K562 (cell line): ENCODE data around the gene CD55. TPM values are rescaled to one million over a fixed set of nuclear protein-coding genes. Genes with fewer than 3 reads are reported as not detected.

ENCODE experiments used
- ARID1B ChIP-seq: fragments of 450-650 bp; IDR thresholded peaks from 2 replicates; pipeline ENCODE4 v1.6.1; 2016; ENCODE audit warnings: antibody characterized with exemption, mild to moderate bottlenecking, inconsistent platforms
- CBX2 ChIP-seq: fragments of 200-600 bp; sonication (generic); IDR thresholded peaks from one replicate; pipeline ENCODE4 v1.6.1; 2012; ENCODE audit warnings: mild to moderate bottlenecking, low read length, inconsistent platforms; ENCODE audit not compliant: insufficient read depth, poor library complexity, severe bottlenecking
- CEBPG ChIP-seq, 3 experiments: fragments of 200-800 bp in 1 of 3; sonication (Bioruptor generic) in 1 of 3; sonication (generic) in 1 of 3; formaldehyde crosslinking in 1 of 3; IDR thresholded peaks in 2 of 3; conservative IDR thresholded peaks in 1 of 3; 2 replicates each; pipeline versions ENCODE4 v1.6.1 to v1.8.0; 2016 to 2022; ENCODE audit warnings: missing compliant biosample characterization in 2 of 3, missing genetic modification characterization in 2 of 3, mild to moderate bottlenecking in 1 of 3, missing genetic modification reagents in 1 of 3
- ETS2 ChIP-seq: IDR thresholded peaks from 2 replicates; pipeline ENCODE4 v1.6.1; 2016; ENCODE audit warnings: borderline replicate concordance, missing genetic modification characterization, mild to moderate bottlenecking, moderate library complexity, missing compliant biosample characterization; ENCODE audit not compliant: poor library complexity, severe bottlenecking
- HDAC2 ChIP-seq: fragments of 450-650 bp; IDR thresholded peaks from 2 replicates; pipeline ENCODE4 v1.6.1; 2016; ENCODE audit warnings: mild to moderate bottlenecking
- JUNB ChIP-seq: fragments of 450-650 bp; formaldehyde crosslinking; conservative IDR thresholded peaks from 2 replicates; pipeline ENCODE4 v1.4.0; 2020; ENCODE audit warnings: mild to moderate bottlenecking
- MEF2D ChIP-seq: conservative IDR thresholded peaks from 2 replicates; pipeline ENCODE4 v1.6.1; 2016; ENCODE audit warnings: low read depth, missing genetic modification characterization, missing compliant biosample characterization
- MNT ChIP-seq, 2 experiments: fragments of 450-650 bp; conservative IDR thresholded peaks; 2 replicates each; pipeline ENCODE4 v1.6.1; 2017; ENCODE audit warnings: mild to moderate bottlenecking in 2 of 2, moderate library complexity in 2 of 2
- MTF1 ChIP-seq: fragments of 250-450 bp; sonication (Bioruptor Pico); IDR thresholded peaks from 2 replicates; pipeline ENCODE4 v1.9.0; 2021; ENCODE audit warnings: moderate library complexity, mild to moderate bottlenecking, inconsistent platforms, borderline replicate concordance
- NBN ChIP-seq: fragments of 450-650 bp; IDR thresholded peaks from 2 replicates; pipeline ENCODE4 v1.6.1; 2016; ENCODE audit warnings: low read depth, mild to moderate bottlenecking
- NCOA1 ChIP-seq: fragments of 450-650 bp; IDR thresholded peaks from 2 replicates; pipeline ENCODE4 v1.6.1; 2016; ENCODE audit warnings: low read depth
- PHF21A ChIP-seq: fragments of 450-650 bp; IDR thresholded peaks from 2 replicates; pipeline ENCODE4 v1.6.1; 2017; ENCODE audit warnings: low read depth, borderline replicate concordance
- PREB ChIP-seq: sonication (generic); formaldehyde crosslinking; IDR thresholded peaks from 2 replicates; pipeline ENCODE4 v1.8.1; 2023; ENCODE audit warnings: mild to moderate bottlenecking, missing genetic modification reagents
- PYGO2 ChIP-seq: fragments of 450-650 bp; IDR thresholded peaks from 2 replicates; pipeline ENCODE4 v1.6.1; 2016; ENCODE audit warnings: mild to moderate bottlenecking, missing genetic modification characterization, moderate library complexity, missing compliant biosample characterization
- RBM34 ChIP-seq: fragments of 200-400 bp; formaldehyde crosslinking; IDR thresholded peaks from 2 replicates; pipeline ENCODE4 v1.6.1; 2018; ENCODE audit warnings: low read length, borderline replicate concordance; ENCODE audit not compliant: insufficient read depth
- TCFL5 ChIP-seq: fragments of 250-450 bp; sonication (Bioruptor Pico); conservative IDR thresholded peaks from 2 replicates; pipeline ENCODE4 v1.6.1; 2021; ENCODE audit warnings: mild to moderate bottlenecking, moderate library complexity, matching md5 sums
- TFE3 ChIP-seq: fragments of 450-650 bp; formaldehyde crosslinking; IDR thresholded peaks from 2 replicates; pipeline ENCODE4 v1.4.0; 2020; ENCODE audit warnings: mild to moderate bottlenecking, mixed read lengths
- THRA ChIP-seq: fragments of 450-650 bp; IDR thresholded peaks from 2 replicates; pipeline ENCODE4 v1.6.1; 2017; ENCODE audit warnings: mild to moderate bottlenecking, moderate library complexity
- ZC3H4 ChIP-seq: sonication (generic); formaldehyde crosslinking; IDR thresholded peaks from 2 replicates; pipeline ENCODE4 v1.9.0; 2021; ENCODE audit warnings: missing genetic modification reagents, borderline replicate concordance
- ZNF184 ChIP-seq: sonication (generic); formaldehyde crosslinking; IDR thresholded peaks from 2 replicates; pipeline ENCODE4 v1.5.0; 2020; ENCODE audit warnings: missing genetic modification reagents
- ZNF23 ChIP-seq: fragments of 250-450 bp; sonication (Bioruptor Pico); IDR thresholded peaks from 2 replicates; pipeline ENCODE4 v1.4.0; 2020; ENCODE audit warnings: mild to moderate bottlenecking
- ZNF583 ChIP-seq: fragments of 250-450 bp; sonication (Bioruptor Pico); IDR thresholded peaks from 2 replicates; pipeline ENCODE4 v1.4.0; 2020
- ZSCAN32 ChIP-seq: fragments of 450-650 bp; formaldehyde crosslinking; IDR thresholded peaks from 2 replicates; pipeline ENCODE4 v1.4.0; 2020; ENCODE audit warnings: mild to moderate bottlenecking, moderate library complexity
- polyA plus RNA-seq, 8 experiments: library from polyadenylated mRNA; depleted of rRNA in 4 of 8; stranded (reverse) in 5 of 8; unstranded in 3 of 8; fragments of >200 nt; fragmentation: Nextera tagmentation in 2 of 8; fragmentation: Illumina TruSeq in 1 of 8; extraction: Ambion mirVana in 2 of 8; extraction: Trizol in 1 of 8; gene quantifications; 2 replicates each; pipeline versions ENCODE4 v1.2.1 to v1.2.3, GENCODE V29; 2011 to 2014; ENCODE audit warnings: inconsistent platforms in 1 of 8, missing spikeins in 1 of 8
- total RNA-seq, 7 experiments: library from RNA; depleted of rRNA in 6 of 7; stranded (reverse); fragments of >200 nt in 6 of 7; fragmentation: Illumina TruSeq in 2 of 7; extraction: Trizol in 2 of 7; gene quantifications; 2 replicates each; pipeline versions ENCODE4 v1.2.1 to v1.2.3, GENCODE V29; 2011 to 2021; ENCODE audit warnings: low replicate concordance in 1 of 7

Gene CD55
- total and polyA plus RNA-seq, 9 of the 15 experiments (the other 6 are each of a cell fraction or from before 2014, with no cell fraction given), result 17.7 to 150 (median 97.0) TPM

- TF ChIP-seq TFE3 (no peak), NBN (peak; percentile 86), MTF1 (CRISPR knock-in tag) (no peak), THRA (no peak), RBM34 (no peak), ZNF23 (no peak), ARID1B (peak; percentile 73; the same call in 1 of the 2 replicates), JUNB (CRISPR knock-in tag) (no peak), ZNF184 (CRISPR knock-in tag) (no peak), MEF2D (tag) (no peak; the same call in 1 of the 2 replicates), NCOA1 (peak; percentile 92), MNT (conservative IDR thresholded peaks at IDR 0.05) (peak; percentile 97 to 99), TCFL5 (CRISPR knock-in tag) (no peak), CBX2 (no peak), ZC3H4 (CRISPR knock-in tag) (no peak; the same call in 1 of the 2 replicates), PYGO2 (tag) (no peak), PHF21A (no peak), CEBPG (CRISPR knock-in tag; IDR thresholded peaks at IDR 0.05) (peak; percentile 65), CEBPG (tag; conservative IDR thresholded peaks at IDR 0.05 in 1 of 2, IDR thresholded peaks at IDR 0.05 in 1 of 2) (peak in 1 of 2 experiments; percentile 52; a peak in 1 of 4 replicates), ETS2 (tag) (no peak), ZNF583 (no peak), PREB (CRISPR knock-in tag) (no peak), HDAC2 (peak; percentile 93), ZSCAN32 (CRISPR knock-in tag) (no peak)
Measured at GRCh38 chr1:207321079-207321789, at the start of gene CD55 (continued).
